Amygdala (tissue), 56 donors: ENCODE data around the gene SAMMSON.

Experiments used
- DNase-seq, 56 donors: peaks; one replicate each; lab custom pipeline; 2025; lab: John Stamatoyannopoulos, UW

SAMMSON gene

DNA sequence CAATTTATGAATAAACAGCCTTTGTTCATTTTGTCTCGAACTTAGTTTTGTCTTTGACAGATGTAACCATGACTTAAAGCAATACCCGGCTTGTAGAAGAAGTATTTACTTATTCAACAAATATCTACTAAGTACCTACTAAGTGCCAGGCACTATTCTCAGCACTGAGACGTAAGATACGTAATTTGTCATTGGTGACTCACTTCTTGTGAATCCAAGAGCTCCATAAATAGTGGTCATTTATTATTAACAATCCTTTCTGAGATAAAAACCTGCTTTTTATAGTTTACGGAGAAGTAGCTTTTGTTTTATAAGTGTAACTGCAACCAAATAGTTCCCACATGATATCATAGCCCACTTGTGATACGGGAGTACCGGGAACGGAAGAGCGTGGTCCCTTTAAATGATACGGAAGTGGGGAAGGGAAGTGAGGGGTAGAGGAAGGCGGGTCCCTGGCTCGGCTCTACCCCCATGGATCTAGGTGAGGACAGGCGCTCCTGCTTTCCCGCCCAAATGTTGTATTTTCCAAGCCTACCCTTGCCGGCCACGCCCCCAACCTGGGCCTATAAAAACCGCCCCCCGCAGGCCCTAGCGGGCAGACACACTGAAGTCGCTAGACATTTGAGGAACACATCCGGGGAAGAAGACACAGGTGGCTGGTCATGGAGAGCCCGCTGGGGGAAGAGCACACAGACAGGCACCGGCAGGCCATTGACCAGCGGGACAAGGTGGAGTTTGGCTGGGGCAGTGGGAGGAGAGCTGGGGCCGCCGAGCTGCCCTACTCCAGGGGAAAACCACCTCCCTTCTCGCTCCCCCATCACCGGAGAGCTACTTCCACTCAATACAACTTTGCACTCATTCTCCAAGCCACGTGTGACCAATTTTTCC, at the start of gene SAMMSON:
Gene SAMMSON (plus strand): TSS at position 594 of the 888 bp plus-strand sequence.
- peak in 16 of 56 donors; percentile 6 to 49 (median 18) for DNase-seq

DNA sequence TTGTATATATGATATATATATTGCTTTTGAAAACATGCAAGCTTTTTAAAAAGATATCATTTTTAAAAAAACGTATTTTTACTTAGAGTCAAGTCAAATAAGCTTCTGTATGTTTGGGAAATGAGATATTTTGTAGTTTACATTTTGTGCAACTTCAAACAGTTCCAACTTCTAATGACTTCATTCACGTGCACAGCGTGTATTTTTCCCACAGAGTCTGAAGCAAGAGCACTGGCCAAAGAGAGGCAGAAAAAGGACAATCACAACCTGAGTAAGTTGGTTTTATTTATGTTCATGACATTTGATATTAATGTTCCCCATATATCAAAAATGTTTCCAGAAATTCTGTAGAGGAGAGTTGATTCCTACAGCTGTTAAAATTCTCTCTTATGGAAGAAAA, 47.9 kb upstream of the SAMMSON start:
- DNase-seq: no peak

DNA sequence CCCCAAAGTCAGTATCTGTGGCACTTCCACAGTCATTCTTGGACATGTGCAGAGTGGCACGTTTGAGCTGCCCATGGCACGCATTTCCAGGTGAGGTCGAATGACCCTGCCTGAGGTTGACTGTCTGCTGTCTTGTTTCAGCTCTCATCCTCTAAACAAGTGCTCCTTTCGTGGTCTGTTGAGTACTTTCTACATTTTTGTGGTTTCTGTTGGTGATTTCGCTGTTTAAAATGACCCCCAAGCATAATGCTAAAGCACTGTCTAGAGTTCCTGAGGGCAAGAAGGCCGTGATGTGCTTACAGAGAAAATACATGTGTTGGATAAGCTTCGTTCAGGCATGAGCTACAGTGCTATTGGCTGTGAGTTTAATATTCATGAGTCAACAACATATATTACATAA, 40.0 kb upstream of the SAMMSON start:
- no peak for DNase-seq

DNA sequence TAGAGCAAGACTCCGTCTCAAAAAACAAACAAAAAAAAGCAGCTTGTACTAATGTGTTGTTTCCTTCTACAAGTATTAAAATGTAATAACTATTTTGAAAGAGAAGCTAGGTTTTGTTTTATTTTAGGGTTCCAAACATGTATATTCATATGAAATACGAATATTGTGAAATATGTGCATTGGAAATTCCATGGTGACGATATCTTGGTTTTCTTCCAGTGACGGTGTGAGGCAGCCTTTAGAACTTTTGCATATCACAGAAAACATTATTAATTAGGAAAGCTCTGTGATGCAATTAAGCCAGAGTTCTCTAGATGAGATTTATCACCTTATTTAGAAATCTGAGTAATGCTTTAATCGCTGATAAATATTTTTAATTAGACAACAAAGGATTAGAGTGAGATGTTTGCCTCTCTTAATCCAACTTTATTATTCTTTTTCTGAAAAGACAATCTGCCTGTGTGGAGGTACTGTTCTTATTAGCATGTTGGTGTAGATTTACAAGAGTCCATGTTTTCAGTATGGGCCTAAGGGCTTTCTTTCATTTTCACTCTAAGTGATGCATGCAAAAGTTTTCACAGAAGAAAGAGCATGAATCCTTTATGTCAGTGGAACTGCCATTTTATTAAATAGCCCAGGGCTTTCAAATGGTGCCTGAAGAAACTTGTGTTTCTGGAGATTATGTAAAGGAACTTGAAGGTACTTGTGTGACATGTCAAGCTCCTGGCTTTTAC, 37.7 kb upstream of the SAMMSON start:
- DNase-seq: no peak

DNA sequence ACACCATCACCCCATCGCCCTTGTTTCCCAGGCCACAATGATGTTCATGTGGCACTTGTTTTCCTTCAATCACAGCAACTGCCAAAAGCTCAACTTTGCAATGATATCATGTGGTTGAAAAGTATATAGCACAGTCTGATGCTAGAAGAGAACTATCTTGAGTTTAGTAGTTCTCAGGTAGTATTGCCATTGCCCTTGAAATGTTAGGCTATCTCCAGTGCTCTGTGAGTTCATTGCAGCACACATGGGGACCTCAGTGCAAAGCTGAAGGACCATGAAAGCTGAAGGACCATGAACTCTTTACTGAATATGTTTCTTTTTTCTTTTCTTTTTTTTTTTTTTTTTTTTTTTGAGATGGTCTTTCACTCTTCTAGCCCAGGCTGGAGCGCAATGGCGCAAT, 35.9 kb upstream of the SAMMSON start:
- DNase-seq: no peak

DNA sequence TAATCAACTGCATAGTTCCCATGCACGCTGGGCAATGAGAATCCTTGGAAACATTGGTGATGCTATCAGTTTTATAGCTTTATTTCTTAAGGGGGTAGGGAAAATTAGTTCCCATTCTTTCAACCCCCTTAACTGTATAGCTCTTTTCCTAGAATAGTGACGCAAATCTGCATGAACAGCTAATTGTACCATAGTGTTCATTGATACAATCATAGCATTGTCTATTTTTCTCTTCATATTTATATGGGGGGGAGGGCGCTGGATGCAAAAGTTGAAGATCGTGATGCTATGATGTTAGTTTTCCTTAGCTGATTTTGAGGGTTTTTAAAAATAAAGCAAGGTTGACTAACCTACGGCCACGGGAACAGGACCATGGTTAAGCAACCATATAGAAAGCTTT, 32.4 kb upstream of the SAMMSON start:
- DNase-seq: peak in 3 of 56 donors; percentile 11 to 49 (median 28)

DNA sequence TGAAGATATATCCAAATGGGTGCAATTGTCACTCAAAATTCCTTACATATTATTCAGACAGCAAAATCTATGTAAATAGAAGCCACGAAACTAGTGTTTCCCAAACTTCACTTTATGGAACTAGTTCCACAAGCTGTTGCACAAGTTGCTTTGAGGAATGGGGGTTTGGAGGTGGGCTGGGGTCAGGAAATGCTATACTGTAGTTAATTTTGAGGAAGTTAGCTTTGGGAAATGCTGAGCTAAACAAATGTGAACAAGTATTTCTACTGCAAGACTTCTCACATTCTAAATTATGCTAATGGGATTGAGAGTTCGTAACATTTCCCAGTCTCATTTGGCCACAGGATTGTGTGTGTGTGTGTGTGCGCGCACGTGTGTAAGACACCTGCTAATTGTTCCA, 28.7 kb upstream of the SAMMSON start:
- DNase-seq: no peak

DNA sequence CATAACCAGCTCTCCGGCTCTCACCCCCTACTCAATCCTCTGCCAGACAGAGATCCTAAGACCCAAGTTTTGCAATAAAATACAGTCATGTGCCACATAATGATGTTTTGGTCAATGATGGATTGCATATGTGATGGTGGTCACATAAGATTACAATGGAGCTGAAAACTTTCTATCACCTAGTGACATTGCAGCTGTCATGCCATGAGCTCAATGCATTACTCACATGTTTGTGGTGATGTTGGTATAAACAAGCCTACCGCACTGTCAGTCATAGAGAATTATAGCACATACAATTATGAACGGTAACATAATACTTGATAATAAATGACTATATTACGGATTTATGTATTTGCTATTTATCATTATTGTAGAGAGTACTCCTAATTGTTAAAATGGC, 26.9 kb upstream of the SAMMSON start:
- DNase-seq: no peak

DNA sequence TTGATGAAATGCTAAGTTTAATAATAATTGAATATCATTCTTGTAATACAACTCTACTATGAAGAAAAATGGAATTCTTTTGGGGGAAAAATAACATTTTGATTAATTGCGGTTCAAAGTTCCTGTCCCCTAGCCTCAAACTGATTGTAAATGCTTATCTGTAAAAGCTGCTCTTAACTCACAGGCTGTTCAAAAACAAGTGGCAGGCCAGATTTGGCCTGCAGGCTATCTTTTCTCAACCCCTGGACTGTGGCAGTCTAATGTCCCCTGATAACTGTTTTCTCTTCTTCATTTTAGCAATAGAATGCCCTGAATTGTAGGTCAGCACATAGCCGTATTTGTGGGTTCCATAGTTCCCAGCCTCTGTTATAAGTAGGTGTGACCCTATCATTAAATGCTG, 23.5 kb upstream of the SAMMSON start:
- DNase-seq: no peak

DNA sequence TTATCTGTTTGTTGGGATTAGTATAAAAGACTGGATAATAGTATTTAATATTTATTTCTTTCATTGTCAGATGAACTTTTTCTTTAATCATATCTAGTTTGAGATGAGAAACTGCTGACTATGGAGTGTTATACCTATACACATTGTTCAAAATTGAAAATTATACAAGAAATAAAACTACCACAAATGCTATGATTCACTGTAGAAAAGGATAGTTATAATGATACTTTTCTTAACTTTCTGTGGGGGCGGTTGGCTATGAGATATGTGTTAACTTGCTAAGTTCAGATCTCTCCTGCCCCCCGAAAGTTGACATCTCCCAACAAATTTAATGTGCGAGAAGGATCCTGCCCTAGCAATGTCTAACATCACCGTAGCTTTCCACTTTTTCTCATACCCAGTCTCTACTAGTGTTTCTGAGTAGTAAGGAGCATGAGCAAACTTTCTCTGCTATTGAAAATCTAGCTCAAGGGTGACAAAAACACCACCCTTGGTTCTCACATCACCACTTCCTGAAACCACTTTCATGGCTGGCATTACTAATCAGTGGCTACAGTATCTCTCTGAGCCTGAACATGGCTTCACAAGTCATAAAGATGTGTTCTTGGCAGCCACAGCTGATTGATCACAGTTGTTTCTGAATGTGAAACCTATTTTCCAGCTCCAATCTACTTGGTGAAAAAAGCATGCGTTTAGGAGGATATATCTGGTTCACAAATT, 15.8 kb upstream of the SAMMSON start:
- no peak for DNase-seq

DNA sequence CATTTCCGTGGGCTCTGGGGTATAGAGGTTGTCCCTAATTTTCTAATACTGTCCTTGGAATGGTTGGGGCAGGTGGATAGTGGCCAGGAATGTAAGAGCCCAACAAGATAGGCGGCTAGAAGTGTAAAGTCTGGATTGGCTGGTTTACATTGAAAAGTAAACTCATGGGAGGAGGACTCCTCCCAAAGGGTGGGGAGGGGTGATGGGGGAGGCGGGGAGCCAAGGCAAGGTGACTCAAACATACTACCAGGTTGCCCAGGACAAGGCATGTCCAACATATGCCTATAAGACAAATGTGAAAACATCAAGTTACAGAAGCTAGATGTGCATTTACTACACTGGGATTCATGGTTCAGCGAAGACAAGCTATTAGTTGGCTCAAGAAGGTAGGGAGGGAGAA, 14.3 kb upstream of the SAMMSON start:
- DNase-seq: no peak

DNA sequence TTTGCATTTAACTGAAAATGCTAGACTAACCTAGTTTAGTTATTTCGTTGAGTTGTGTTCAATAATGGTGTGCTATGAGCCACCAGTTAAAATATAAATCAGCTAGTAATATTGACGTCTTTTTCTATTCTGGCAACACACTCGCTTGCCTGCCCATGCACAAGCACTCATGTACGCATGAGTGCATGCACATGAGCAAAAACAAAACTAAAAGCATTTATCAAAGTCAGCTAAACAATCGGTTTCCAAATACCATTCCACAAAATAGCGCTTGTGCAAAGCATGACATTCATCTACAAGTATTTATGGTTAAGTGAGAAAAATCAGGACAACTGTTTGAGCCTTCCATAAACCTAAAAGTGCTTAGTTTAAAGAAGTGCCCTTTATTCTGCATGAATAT, 13.1 kb upstream of the SAMMSON start:
- DNase-seq: no peak

DNA sequence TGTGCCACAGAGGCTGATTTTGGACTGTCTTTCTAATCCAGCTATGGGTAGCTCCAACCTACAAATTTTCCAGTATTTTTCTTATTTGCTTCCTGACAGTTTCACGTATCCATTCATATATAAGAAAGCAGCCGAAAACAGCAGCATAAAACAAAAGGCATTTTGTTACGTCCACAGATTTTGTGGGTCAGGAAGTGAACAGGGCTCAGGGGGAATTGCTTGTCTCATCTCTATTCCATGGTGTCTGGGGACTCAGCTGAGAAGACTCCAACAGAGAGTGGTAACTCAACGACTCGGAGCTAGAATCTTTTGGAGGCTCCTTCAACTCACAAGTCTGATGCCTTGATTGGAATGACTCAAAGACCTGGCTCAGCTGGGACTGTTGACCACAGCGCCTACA, 11.7 kb upstream of the SAMMSON start:
- no peak for DNase-seq

DNA sequence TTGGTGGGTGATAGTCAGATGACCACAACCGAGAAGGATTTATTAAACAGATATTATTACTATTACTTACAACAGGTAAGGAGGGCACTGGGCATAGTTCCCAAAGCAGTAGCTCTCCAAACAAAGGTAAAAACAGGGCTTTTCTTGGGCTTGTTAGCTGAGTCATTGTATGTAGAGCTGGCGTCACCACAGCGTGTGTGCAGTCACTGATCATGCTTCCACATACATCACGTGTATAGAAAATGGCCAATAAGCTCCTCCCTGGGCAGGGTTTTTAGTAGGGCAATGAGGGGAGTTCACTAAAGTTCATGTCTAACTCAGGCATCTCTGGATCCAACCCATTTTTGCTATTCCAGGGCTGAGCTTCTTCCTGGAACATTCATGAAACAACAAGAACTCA, 5.8 kb upstream of the SAMMSON start:
- no peak for DNase-seq

DNA sequence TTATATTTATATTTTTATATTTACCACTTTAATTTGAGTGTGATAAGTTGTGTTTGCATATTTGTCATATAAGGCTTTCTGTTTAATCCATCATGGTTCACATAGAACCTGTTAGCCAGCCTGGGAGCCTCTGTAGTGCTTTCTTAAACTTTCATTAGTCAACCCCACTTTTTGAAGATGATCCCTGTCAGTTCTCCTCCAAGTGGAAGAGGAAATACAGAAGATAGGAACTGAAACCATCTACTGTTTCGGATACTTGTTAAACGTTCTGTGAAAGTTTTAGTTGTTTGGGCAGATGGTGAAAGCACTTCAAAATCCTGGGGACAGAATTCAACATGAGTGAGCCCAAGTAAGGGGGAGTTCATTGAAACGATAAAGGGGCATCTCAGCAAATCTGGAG, 4.6 kb upstream of the SAMMSON start:
- no peak for DNase-seq

DNA sequence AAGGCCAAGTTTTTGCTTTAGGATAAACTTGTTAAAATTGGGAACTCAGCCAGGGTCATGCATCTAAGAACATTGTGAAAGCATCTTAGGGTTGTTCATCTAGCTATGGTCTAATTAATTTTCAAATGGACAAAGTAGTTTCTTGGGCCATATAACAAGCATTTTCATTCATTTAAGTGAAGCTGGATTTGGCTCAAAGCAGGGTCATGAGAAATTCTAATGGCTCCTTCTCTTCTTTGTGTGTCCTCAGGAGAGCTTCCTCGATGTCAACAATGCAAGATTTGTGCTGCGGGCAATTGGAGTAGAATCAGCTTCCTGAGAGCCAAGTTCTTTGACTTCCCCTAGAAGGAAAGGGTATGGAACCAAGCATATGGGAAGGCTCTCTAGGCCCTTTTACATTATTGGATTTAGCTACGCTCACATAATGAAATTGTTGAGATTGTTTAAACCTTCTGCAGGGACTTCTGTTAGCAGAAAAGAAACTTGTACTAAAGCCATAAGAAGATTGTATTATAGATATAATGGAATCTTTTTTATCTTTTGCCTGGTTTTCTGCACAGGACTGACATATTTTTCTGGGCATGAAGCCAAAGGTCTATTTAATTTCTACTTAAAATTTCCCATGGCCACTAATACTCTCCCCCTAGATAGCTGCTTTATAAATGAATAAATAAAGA, 1.8 kb upstream of the SAMMSON start:
- DNase-seq: peak in 8 of 56 donors; percentile 2 to 16 (median 7)

DNA sequence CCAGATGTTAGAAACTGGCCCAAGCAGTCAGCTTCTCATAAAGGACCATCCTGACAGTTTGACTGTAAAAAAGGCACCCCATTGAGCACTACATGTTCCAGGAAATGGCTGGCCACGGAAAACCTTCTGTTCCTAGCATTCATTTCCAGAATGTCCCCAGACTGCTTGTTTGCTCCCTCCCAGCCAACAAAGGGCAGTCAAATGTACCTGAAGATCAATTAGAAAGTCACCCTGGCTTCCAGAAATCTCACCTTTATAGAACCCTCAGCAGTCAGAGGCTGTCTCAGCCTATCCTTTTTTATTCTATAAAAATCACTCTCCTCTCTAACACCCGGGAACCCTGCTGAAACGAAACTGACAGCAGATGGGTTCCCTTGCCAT, 784 bp upstream of the SAMMSON start:
- DNase-seq: peak in 22 of 56 donors; percentile 1 to 48 (median 13)

DNA sequence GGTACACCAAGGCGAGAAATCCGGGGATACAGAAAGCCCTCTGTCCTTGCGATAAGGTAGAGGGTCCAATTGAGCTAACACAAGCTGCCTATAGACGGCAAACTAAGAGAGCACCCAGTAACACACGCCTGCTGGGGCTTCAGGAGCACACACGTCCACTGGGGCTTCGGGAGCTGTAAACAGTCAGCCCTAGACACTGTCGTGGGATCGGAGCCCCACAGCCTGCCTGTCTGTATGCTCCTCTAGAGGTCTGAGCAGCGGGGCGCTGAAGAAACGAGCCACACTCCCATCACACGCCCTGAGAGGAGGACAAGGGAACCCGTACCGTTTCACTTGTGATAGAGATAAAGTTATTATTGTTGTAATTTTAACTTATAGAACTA, 486 bp downstream of the SAMMSON start:
- DNase-seq: peak in 26 of 56 donors; percentile 3 to 52 (median 20)

DNA sequence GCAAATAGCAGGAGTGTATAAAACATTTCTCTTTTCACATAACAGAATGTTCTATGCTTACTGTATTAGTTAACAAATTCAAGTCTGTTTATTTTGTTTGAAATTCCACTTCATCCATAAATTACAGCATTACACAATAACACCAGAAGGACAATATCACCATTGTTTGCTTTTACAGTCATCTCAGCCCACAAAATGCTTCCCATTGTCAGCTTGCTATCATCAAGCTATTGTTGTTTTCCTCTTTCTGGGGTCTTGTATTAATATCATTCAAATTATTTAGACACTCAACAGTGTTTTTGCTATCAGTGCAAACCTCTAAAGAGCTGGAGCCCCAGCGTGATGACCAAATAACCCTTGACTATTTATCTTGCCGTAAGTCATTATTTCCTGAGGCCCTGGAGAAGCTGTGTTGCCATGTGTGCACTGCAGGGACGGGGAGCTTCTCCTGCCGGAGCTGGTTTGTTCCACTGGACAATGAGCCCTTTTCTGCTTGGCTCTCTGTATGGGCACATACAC, 1.1 kb downstream of the SAMMSON start:
- peak in 55 of 56 donors; percentile 2 to 86 (median 57) for DNase-seq

DNA sequence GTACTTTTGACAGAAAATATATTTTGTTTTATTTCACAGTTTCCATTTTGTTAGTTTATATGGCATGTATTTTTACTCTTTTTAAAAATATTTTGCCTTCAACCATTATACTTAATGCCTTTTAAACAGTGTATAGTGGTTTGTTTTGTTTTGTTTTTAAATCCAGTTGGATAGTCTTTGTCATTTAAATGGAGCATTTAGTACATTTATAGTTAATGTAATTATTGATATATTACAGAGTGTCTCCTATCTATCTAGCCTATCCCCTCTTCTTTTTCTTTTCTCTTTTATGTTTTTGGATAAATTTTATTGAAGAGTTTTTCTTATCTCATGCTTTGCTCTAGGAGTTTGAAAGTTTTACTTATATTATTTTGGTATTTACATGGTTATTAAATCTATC, 3.6 kb downstream of the SAMMSON start:
- no peak for DNase-seq
